Activated T-cell treated with anti-CD3 and anti-CD28 coated beads for 4 hours (primary cell): ENCODE measurements around the gene C1orf159.
"Not testable (repeated sequence)": the region's sequence is repeated elsewhere in the genome, so short reads cannot be mapped to it uniquely, and the experiment has no call there.

Experiments used
- DNase-seq: peaks from one replicate; pipeline ENCODE4 v3.0.0-alpha.2; 2020

Gene C1orf159

GRCh38 chr1:1079408-1080121 lies 36.3 kb downstream of the C1orf159 start:
- DNase-seq: peak; percentile 39

- DNase-seq: not testable (repeated sequence)
Measured at GRCh38 chr1:1077396-1077795, 38.5 kb downstream of the C1orf159 start.

- DNase-seq: no peak
Measured at GRCh38 chr1:1075148-1075935, 40.5 kb downstream of the C1orf159 start.

GRCh38 chr1:1074631-1075147 lies 41.2 kb downstream of the C1orf159 start:
- DNase-seq: no peak

- DNase-seq: no peak
Measured at GRCh38 chr1:1073743-1074587, 41.9 kb downstream of the C1orf159 start, which contains the start of gene RNF223. TSS of gene RNF223 (minus strand) at chr1:1074306. CDS start at chr1:1072566, 1,740 bp downstream.

- DNase-seq: no peak
Measured at GRCh38 chr1:1072849-1073742, 42.8 kb downstream of the C1orf159 start.

- DNase-seq: no peak
Measured at GRCh38 chr1:1072299-1072848, 43.5 kb downstream of the C1orf159 start.

- no peak for DNase-seq
Measured at GRCh38 chr1:1071486-1072298, 44.2 kb downstream of the C1orf159 start.

- DNase-seq: no peak
Measured at GRCh38 chr1:1069711-1070676, 45.9 kb downstream of the C1orf159 start.

- peak; percentile 89 for DNase-seq
Measured at GRCh38 chr1:1069056-1069710, 46.7 kb downstream of the C1orf159 start.

GRCh38 chr1:1068517-1069055 lies 47.3 kb downstream of the C1orf159 start:
- no peak for DNase-seq

GRCh38 chr1:1067860-1068516 lies 47.9 kb downstream of the C1orf159 start:
- DNase-seq: no peak

- no peak for DNase-seq
Measured at GRCh38 chr1:1067284-1067859, 48.5 kb downstream of the C1orf159 start.

GRCh38 chr1:1066403-1067283 lies 49.2 kb downstream of the C1orf159 start:
- no peak for DNase-seq

- DNase-seq: not testable (repeated sequence)
Measured at GRCh38 chr1:1065940-1066304, 50.0 kb downstream of the C1orf159 start.

GRCh38 chr1:1065265-1065939 lies 50.5 kb downstream of the C1orf159 start:
- no peak for DNase-seq
